AG09319 (cell line): ENCODE data around the gene TAF4.
"Not testable (repeated sequence)": the region's sequence is repeated elsewhere in the genome, so short reads cannot be mapped to it uniquely, and the experiment has no call there.

Source experiments
- DNase-seq: peaks from one replicate; pipeline ENCODE4 v3.0.0-alpha.2; 2010; ENCODE audit warnings: low read depth; ENCODE audit errors: extremely low read depth
- CTCF ChIP-seq: IDR thresholded peaks from 2 replicates; pipeline ENCODE4 v1.5.1; 2011; ENCODE audit warnings: low read depth, mild to moderate bottlenecking, inconsistent platforms, low read length, moderate library complexity

The TAF4 gene

GRCh38 chr20:62060631-62061541, 4.8 kb downstream of the TAF4 start:
- TF ChIP-seq CTCF: no peak
- no peak for DNase-seq

- TF ChIP-seq CTCF: no peak
- no peak for DNase-seq
Measured at GRCh38 chr20:62059920-62060630, 5.6 kb downstream of the TAF4 start.

- DNase-seq: no peak
- no peak for TF ChIP-seq CTCF
Measured at GRCh38 chr20:62059401-62059800, 6.3 kb downstream of the TAF4 start.

- no peak for TF ChIP-seq CTCF
- no peak for DNase-seq
Measured at GRCh38 chr20:62058941-62059340, 6.7 kb downstream of the TAF4 start.

GRCh38 chr20:62056975-62057374, 8.7 kb downstream of the TAF4 start:
- no peak for DNase-seq
- TF ChIP-seq CTCF: no peak

GRCh38 chr20:62056377-62056776, 9.3 kb downstream of the TAF4 start:
- no peak for DNase-seq
- no peak for TF ChIP-seq CTCF

- not testable (repeated sequence) for DNase-seq
Measured at GRCh38 chr20:62055862-62056115, 9.9 kb downstream of the TAF4 start.
